Measurements from ENCODE around the gene KAT2B. TPM values are rescaled to one million over a fixed set of nuclear protein-coding genes. Genes with fewer than 3 reads are reported as not detected.

The KAT2B gene
- polyA plus RNA-seq, 1 donor from 2014 or later: 14.2 TPM

DNA sequence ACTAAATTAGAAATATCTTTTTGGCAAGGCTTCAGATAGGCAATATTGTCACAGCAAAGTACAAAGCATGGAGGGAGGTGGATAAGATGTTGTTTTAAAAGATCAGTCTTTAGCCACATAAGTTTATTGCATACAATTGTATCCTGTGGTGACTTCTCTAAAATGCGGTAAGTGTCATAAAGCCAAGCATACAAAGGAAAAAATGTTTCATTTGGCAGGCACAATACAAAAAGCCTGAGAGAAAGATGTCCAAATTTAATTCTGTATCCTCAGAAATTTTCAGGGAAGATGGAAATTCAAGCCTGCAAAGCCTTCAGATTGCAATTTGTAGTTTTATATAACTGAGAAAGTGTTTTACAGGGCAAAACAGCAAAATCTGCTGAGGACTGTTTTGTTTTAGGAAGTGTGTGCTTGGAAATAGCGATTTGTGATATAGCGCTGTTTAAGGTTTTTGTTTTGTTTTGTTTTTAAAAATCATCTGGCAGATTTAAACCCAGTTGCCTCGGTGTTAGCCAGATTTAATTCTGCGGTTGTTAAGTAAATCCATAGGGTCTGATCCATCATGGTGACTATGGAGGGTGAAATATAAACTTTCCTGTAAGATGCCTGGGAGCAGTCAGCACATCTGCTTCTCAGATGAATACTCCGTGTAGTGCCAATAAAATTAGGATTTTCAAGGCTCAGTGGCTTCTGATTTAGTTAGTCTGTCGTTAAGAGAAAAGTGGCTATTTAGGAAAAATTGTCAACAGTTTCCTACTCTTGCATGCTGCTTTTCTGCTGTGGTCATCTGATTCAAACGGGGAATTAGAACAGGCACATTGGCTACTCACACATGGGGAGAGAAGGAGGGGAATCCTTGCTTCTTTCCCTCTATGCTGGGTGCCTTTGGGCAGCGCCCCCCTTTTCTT is 8.0 kb downstream of the KAT2B start:
- Histone ChIP-seq H3F3A (ENCODE audit: insufficient read depth, low read length, poor library complexity, severe bottlenecking) (no peaks in the 10 kb centered on the region), H3K4me3 (ENCODE audit: low read length) (no peak overlapping the region), H3K9ac (ENCODE audit: low read length) (no peak overlapping the region), H3K36me3 (ENCODE audit: insufficient read depth, low read length) (no peaks in the 10 kb centered on the region), H3K27me3 (ENCODE audit: insufficient read depth, low read depth, low read length) (no peaks in the 10 kb centered on the region), H3K4me2 (ENCODE audit: low read length) (no peak overlapping the region), H3K27ac (ENCODE audit: low read length) (no peak overlapping the region), H4K20me1 (ENCODE audit: insufficient read depth) (no peaks in the 10 kb centered on the region), H3K9me2 (ENCODE audit: insufficient read depth, low read length) (no peaks in the 10 kb centered on the region), H3K9me3 (ENCODE audit: low read length) (no peaks in the 10 kb centered on the region), H2AFZ (ENCODE audit: low read depth, low read length) (no peak overlapping the region), H3K79me2 (replicated peaks; ENCODE audit: insufficient read depth, low read length) (peaks cover 11% of the 10 kb centered on the region)
- TF ChIP-seq TAF1 (IDR thresholded peaks at IDR 0.05; ENCODE audit: low read depth) (no peak), EZH2 (IDR thresholded peaks at IDR 0.05; ENCODE audit: borderline replicate concordance, insufficient read depth, low read length, poor library complexity, severe bottlenecking) (no peak), EP300 (conservative IDR thresholded peaks at IDR 0.05; ENCODE audit: poor library complexity, severe bottlenecking) (no peak), SMC3 (conservative IDR thresholded peaks at IDR 0.05; ENCODE audit: poor library complexity) (no peak), RAD21 (conservative IDR thresholded peaks at IDR 0.05) (no peak), POLR2AphosphoS5 (IDR thresholded peaks at IDR 0.05) (no peak), MXI1 (conservative IDR thresholded peaks at IDR 0.05; ENCODE audit: poor library complexity, severe bottlenecking) (no peak)
- TF ChIP-seq, protein P1, sequence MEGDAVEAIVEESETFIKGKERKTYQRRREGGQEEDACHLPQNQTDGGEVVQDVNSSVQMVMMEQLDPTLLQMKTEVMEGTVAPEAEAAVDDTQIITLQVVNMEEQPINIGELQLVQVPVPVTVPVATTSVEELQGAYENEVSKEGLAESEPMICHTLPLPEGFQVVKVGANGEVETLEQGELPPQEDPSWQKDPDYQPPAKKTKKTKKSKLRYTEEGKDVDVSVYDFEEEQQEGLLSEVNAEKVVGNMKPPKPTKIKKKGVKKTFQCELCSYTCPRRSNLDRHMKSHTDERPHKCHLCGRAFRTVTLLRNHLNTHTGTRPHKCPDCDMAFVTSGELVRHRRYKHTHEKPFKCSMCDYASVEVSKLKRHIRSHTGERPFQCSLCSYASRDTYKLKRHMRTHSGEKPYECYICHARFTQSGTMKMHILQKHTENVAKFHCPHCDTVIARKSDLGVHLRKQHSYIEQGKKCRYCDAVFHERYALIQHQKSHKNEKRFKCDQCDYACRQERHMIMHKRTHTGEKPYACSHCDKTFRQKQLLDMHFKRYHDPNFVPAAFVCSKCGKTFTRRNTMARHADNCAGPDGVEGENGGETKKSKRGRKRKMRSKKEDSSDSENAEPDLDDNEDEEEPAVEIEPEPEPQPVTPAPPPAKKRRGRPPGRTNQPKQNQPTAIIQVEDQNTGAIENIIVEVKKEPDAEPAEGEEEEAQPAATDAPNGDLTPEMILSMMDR (IDR thresholded peaks at IDR 0.05; ENCODE audit: poor library complexity, severe bottlenecking): no peak
- TF ChIP-seq, protein P2, sequence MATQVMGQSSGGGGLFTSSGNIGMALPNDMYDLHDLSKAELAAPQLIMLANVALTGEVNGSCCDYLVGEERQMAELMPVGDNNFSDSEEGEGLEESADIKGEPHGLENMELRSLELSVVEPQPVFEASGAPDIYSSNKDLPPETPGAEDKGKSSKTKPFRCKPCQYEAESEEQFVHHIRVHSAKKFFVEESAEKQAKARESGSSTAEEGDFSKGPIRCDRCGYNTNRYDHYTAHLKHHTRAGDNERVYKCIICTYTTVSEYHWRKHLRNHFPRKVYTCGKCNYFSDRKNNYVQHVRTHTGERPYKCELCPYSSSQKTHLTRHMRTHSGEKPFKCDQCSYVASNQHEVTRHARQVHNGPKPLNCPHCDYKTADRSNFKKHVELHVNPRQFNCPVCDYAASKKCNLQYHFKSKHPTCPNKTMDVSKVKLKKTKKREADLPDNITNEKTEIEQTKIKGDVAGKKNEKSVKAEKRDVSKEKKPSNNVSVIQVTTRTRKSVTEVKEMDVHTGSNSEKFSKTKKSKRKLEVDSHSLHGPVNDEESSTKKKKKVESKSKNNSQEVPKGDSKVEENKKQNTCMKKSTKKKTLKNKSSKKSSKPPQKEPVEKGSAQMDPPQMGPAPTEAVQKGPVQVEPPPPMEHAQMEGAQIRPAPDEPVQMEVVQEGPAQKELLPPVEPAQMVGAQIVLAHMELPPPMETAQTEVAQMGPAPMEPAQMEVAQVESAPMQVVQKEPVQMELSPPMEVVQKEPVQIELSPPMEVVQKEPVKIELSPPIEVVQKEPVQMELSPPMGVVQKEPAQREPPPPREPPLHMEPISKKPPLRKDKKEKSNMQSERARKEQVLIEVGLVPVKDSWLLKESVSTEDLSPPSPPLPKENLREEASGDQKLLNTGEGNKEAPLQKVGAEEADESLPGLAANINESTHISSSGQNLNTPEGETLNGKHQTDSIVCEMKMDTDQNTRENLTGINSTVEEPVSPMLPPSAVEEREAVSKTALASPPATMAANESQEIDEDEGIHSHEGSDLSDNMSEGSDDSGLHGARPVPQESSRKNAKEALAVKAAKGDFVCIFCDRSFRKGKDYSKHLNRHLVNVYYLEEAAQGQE (IDR thresholded peaks at IDR 0.05; ENCODE audit: borderline replicate concordance): no peak

DNA sequence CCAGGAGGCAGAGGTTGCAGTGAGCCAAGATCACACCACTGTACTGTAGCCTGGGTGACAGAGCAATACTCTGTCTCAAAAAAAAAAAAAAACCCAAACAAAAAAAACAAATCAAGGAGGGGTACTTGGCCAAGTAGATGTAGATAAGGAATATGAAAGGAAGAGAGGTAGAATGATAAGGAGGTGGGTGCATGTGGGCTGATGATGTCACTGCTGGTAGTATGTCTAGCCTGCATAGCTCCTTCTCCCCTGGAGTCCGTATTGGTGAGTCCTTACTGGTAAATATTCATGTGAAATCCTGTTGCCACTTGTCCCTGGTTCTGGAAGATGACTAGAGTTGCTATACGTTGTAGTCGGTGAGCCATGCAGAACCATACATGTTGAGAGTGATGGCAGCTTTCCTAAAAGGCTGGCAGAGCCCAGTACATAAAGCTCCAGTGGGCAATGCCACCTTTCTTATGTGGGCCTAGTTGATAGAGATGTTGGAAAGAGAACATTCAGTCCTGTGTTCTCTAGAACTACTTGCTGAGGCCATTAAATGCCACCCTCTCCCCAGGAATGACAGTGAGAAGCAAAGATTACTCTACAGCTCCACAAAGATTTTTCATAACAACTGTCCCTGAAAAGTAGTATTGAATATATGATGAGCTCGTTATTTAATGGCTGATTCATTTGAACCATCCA is 11.0 kb downstream of the KAT2B start:
- H4K20me1 ChIP-seq (ENCODE audit: insufficient read depth): no peaks in the 10 kb centered on the region
- no peak overlapping the region for H3K9ac ChIP-seq (ENCODE audit: low read length)
- H3K9me3 ChIP-seq (ENCODE audit: low read length): no peaks in the 10 kb centered on the region
- no peaks in the 10 kb centered on the region for H3K36me3 ChIP-seq (ENCODE audit: insufficient read depth, low read length)
- H3F3A ChIP-seq (ENCODE audit: insufficient read depth, low read length, poor library complexity, severe bottlenecking): no peaks in the 10 kb centered on the region
- no peak overlapping the region for H3K4me3 ChIP-seq (ENCODE audit: low read length)
- H3K27me3 ChIP-seq (ENCODE audit: insufficient read depth, low read depth, low read length): no peaks in the 10 kb centered on the region
- peaks cover 5% of the 10 kb centered on the region for H3K79me2 ChIP-seq (replicated peaks; ENCODE audit: insufficient read depth, low read length)
- no peaks in the 10 kb centered on the region for H3K9me2 ChIP-seq (ENCODE audit: insufficient read depth, low read length)
- no peak for TF ChIP-seq TAF1 (IDR thresholded peaks at IDR 0.05; ENCODE audit: low read depth)
- TF ChIP-seq, protein P1 (IDR thresholded peaks at IDR 0.05; ENCODE audit: poor library complexity, severe bottlenecking): no peak
- no peak for TF ChIP-seq RAD21 (conservative IDR thresholded peaks at IDR 0.05)
- no peak for TF ChIP-seq MXI1 (conservative IDR thresholded peaks at IDR 0.05; ENCODE audit: poor library complexity, severe bottlenecking)
- TF ChIP-seq SMC3 (conservative IDR thresholded peaks at IDR 0.05; ENCODE audit: poor library complexity): no peak
- TF ChIP-seq, protein P2 (IDR thresholded peaks at IDR 0.05; ENCODE audit: borderline replicate concordance): no peak
- no peak for TF ChIP-seq POLR2AphosphoS5 (IDR thresholded peaks at IDR 0.05)
- no peak for TF ChIP-seq EP300 (conservative IDR thresholded peaks at IDR 0.05; ENCODE audit: poor library complexity, severe bottlenecking)
- no peak for TF ChIP-seq EZH2 (IDR thresholded peaks at IDR 0.05; ENCODE audit: borderline replicate concordance, insufficient read depth, low read length, poor library complexity, severe bottlenecking)
- H2AFZ ChIP-seq (ENCODE audit: low read depth, low read length): no peak overlapping the region
- no peak overlapping the region for H3K27ac ChIP-seq (ENCODE audit: low read length)
- no peak overlapping the region for H3K4me2 ChIP-seq (ENCODE audit: low read length)

Measured in neural cell (in vitro differentiated cells).